HEK293 (cell line): Measurements from ENCODE around the gene IGFN1.

ENCODE experiments used
- CTCF ChIP-seq: fragments of 450-650 bp; formaldehyde crosslinking; IDR thresholded peaks from 2 replicates; pipeline ENCODE4 v1.5.1; 2016; ENCODE audit warnings: missing biosample characterization, missing genetic modification characterization
- KLF10 ChIP-seq: fragments of 450-650 bp; IDR thresholded peaks from 2 replicates; pipeline ENCODE4 v1.5.1; 2018; ENCODE audit warnings: missing biosample characterization, mild to moderate bottlenecking, missing genetic modification characterization
- MEIS1 ChIP-seq: sonication (generic); formaldehyde crosslinking; IDR thresholded peaks from 2 replicates; pipeline ENCODE4 v1.8.1; 2022; ENCODE audit warnings: missing genetic modification reagents, mild to moderate bottlenecking, borderline replicate concordance
- ZBTB49 ChIP-seq: fragments of 450-650 bp; formaldehyde crosslinking; IDR thresholded peaks from 2 replicates; pipeline ENCODE4 v1.5.1; 2016; ENCODE audit warnings: missing biosample characterization, missing genetic modification characterization, low read depth
- ZFP41 ChIP-seq: fragments of 450-650 bp; formaldehyde crosslinking; IDR thresholded peaks from 2 replicates; pipeline ENCODE4 v1.5.1; 2016; ENCODE audit warnings: missing biosample characterization, missing genetic modification characterization, borderline replicate concordance
- ZNF426 ChIP-seq: fragments of 450-650 bp; formaldehyde crosslinking; IDR thresholded peaks from 2 replicates; pipeline ENCODE4 v1.5.1; 2017; ENCODE audit warnings: missing biosample characterization, missing genetic modification characterization, mild to moderate bottlenecking, inconsistent platforms, moderate library complexity
- ZNF48 ChIP-seq: fragments of 450-650 bp; formaldehyde crosslinking; IDR thresholded peaks from 2 replicates; pipeline ENCODE4 v1.5.1; 2016; ENCODE audit warnings: missing biosample characterization, missing genetic modification characterization
- ZNF510 ChIP-seq: fragments of 450-650 bp; formaldehyde crosslinking; IDR thresholded peaks from 2 replicates; pipeline ENCODE4 v1.5.1; 2018; ENCODE audit warnings: mild to moderate bottlenecking, missing genetic modification characterization, missing biosample characterization; ENCODE audit not compliant: insufficient replicate concordance

DNA sequence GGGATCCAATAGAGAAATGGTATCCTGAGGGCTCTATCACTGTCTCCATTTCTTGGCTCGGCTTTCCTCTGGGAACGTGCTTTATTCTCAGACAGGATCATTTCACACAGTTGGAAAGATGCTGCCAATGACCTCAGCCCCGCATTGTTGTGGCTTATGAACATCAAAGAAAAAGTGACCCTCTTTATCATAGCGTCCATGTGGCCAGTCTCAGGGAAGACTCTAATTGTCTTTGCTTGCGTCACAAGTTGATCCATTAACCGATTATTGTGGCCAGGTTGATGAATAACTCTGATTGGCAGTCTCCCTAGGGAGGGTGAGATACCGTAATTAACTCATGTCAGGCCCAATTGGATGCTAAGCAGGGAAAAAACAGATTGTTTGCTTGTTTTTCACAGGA is 26.0 kb upstream of the IGFN1 start:
- TF ChIP-seq ZFP41 (tag by site-specific recombination) (no peak), ZNF48 (tag by site-specific recombination) (no peak), CTCF (no peak), ZBTB49 (tag by site-specific recombination) (no peak), MEIS1 (CRISPR knock-in tag) (no peak), ZNF426 (tag by site-specific recombination) (no peak), KLF10 (tag by site-specific recombination) (no peak), ZNF510 (tag by site-specific recombination) (no peak)
